ENCODE data around the gene CT47A7. TPM values are rescaled to one million over a fixed set of nuclear protein-coding genes. Genes with fewer than 3 reads are reported as not detected.

The CT47A7 gene
- not detected in 2 replicates for total RNA-seq

GRCh38 chrX:120956500-120956899 is at the start of gene CT47A7:
CT47A7 (minus strand) TSS chrX:120956600; CDS start chrX:120956345, 255 bp downstream.

GRCh38 chrX:120985660-120986059 is 29.3 kb upstream of the CT47A7 start, which contains the start of gene CT47A1:
CT47A1 (minus strand) TSS chrX:120985760; CDS start chrX:120985529, 231 bp downstream.

Other genes with a start within 250 kb of the CT47A7 start
- gene CT47B1, start 80.7 kb downstream of the CT47A7 start, total RNA-seq: not detected in 2 replicates
- gene CT47A11, start 19.4 kb downstream of the CT47A7 start, total RNA-seq: not detected in 2 replicates
- not detected in 2 replicates for gene CT47A10, start 14.6 kb downstream of the CT47A7 start, total RNA-seq
- gene CT47A9, start 9.7 kb downstream of the CT47A7 start, total RNA-seq: not detected in 2 replicates
- not detected in 2 replicates for gene CT47A8, start 4.9 kb downstream of the CT47A7 start, total RNA-seq
- not detected in 2 replicates for gene CT47A6, start 4.9 kb upstream of the CT47A7 start, total RNA-seq
- not detected in 2 replicates for gene CT47A5, start 9.7 kb upstream of the CT47A7 start, total RNA-seq
- gene CT47A4, start 14.6 kb upstream of the CT47A7 start, total RNA-seq: not detected in 2 replicates
- gene CT47A3, start 19.5 kb upstream of the CT47A7 start, total RNA-seq: not detected in 2 replicates
- gene CT47A2, start 24.3 kb upstream of the CT47A7 start, total RNA-seq: not detected in 2 replicates
- not detected in 2 replicates for gene CT47A1, start 29.2 kb upstream of the CT47A7 start, total RNA-seq
- gene GLUD2, start 91.0 kb upstream of the CT47A7 start, total RNA-seq: 2.9 and 8.9 TPM in 2 replicates

Measured in aortic smooth muscle cell (primary cell).